GM19438 (cell line): ENCODE measurements around the gene OXCT2.
"Not testable (repeated sequence)": the region's sequence is repeated elsewhere in the genome, so short reads cannot be mapped to it uniquely, and the experiment has no call there.

Source experiments
- ATAC-seq: cut with Tn5 transposase; IDR thresholded peaks from one replicate; pipeline ENCODE4 v1.9.1; 2021; ENCODE audit warnings: low read depth; ENCODE audit not compliant: unreplicated experiment

The OXCT2 gene

GRCh38 chr1:39787964-39788363, 16.8 kb upstream of the OXCT2 start:
- peak; percentile 16 for ATAC-seq

GRCh38 chr1:39787468-39787867, 16.3 kb upstream of the OXCT2 start:
- ATAC-seq, result no peak

DNA sequence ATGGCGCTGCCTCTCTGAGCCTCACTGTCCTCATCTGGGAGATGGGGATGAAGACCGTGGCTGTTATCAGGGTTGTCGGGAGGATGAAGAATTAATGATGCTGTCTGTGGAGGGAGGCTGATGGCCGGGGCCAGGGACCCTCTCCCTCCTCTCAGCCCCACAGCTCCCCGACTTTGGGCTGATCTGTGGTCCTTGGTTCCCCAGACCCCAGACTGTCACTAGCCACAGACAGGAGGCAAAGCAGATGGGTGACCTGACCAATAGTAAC, 15.9 kb upstream of the OXCT2 start:
- not testable (repeated sequence) for ATAC-seq

DNA sequence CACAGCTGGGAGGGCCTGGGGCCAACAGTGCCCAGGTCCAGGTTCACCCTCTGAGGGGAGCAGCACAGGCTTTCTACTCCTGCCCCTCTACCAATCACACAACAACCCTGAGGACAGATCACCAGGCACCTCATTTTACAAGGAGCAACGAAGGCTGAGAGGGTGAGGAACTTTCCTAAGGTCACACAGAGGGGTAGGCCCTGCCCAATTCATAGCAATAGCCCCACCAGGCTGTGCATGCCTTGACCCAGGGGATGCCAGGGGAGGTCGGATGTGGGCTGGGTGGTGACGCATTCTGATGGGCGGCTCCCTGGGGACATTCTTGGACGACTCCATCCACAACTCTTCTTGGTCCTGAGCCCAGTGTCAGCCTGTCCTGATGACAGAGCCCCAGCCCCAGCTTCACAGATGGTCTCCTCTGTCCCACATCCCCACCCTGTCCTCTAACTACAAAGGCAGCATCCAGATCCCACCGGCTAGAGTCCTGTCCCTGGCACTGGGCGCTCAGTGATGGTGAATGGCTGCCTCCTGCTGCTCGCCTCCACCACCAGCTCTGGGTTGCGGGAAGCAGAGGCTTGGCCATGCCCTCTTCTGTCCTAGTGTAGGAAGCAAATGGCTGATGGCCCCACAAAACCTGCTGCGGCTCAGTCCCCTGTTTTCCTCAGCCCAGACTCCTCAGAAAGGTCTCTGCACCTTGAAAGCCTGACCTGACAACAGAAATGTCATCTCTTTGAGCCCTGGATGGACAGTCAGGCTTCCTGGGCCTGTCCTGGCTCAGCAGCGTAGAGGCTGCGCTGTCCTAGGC, 15.4 kb upstream of the OXCT2 start:
- ATAC-seq, result not testable (repeated sequence)

- ATAC-seq, result not testable (repeated sequence)
Observed at GRCh38 chr1:39782685-39783084, 11.5 kb upstream of the OXCT2 start.

GRCh38 chr1:39782103-39782502, 11.0 kb upstream of the OXCT2 start:
- ATAC-seq, result no peak

DNA sequence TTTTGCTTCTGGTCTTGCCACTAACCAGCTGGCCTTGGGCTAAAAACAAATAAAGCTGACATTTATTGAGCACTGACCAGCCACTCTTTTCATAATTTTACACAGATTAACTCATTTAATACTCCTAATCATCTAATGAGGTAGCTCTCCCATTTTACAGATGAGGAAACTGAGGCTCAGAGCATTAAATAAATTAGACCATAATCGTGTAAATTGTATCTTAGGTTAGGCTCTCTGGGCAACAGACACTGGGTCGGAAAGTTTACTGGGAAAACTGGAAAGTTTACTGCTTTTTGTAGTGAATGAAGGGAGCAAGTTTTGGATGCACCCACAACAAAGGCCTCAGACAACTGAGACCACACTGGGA, 10.2 kb upstream of the OXCT2 start:
- ATAC-seq, result no peak

GRCh38 chr1:39779821-39780220, 8.7 kb upstream of the OXCT2 start:
- no peak for ATAC-seq

- ATAC-seq, result no peak
Observed at GRCh38 chr1:39779137-39779536, 8.0 kb upstream of the OXCT2 start.

- not testable (repeated sequence) for ATAC-seq
Observed at GRCh38 chr1:39778463-39779099, 7.4 kb upstream of the OXCT2 start.

DNA sequence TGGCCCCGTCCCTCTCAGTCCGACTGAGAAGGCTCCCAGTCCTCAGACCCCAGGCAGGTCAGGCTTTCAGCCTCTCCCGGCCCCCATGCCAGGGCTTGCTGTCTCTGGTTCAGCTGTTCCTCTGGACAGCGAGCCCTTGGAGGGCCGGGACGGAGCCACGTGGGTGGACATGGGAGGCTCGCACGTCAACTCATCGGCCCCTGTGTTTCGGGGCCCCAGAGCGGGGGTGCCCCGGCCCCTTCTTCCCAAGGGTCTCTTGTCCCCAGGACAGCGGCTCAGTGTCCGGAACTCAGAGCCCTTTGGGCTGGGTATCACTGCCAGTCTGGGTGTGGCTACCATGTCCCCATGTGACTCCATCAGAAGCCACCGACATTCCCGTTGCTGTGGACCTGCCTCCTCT, 6.7 kb upstream of the OXCT2 start:
- not testable (repeated sequence) for ATAC-seq

- no peak for ATAC-seq
Observed at GRCh38 chr1:39777306-39777705, 6.2 kb upstream of the OXCT2 start.

DNA sequence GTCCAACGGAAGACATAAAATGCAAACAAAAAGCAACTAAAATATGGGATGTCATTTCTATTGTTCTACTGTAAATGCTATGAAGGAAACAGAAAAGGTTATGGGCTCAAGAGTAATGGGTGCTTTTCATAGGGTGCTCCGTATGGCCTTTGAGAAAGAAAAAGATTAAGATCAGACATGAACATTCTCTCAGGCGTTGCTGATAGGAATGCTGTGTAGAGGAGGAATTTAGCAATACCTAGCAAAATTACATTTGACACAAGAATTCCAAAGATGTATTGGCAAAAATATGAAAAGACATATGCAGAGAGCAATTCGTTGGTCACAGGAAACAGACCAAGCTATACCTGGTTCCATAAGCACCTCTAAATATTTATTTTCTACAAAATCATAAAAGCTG, 5.7 kb upstream of the OXCT2 start:
- no peak for ATAC-seq

GRCh38 chr1:39776400-39776713, 5.2 kb upstream of the OXCT2 start:
- peak; percentile 58 for ATAC-seq

- not testable (repeated sequence) for ATAC-seq
Observed at GRCh38 chr1:39775676-39776399, 4.7 kb upstream of the OXCT2 start.

- not testable (repeated sequence) for ATAC-seq
Observed at GRCh38 chr1:39775141-39775540, 4.0 kb upstream of the OXCT2 start.

DNA sequence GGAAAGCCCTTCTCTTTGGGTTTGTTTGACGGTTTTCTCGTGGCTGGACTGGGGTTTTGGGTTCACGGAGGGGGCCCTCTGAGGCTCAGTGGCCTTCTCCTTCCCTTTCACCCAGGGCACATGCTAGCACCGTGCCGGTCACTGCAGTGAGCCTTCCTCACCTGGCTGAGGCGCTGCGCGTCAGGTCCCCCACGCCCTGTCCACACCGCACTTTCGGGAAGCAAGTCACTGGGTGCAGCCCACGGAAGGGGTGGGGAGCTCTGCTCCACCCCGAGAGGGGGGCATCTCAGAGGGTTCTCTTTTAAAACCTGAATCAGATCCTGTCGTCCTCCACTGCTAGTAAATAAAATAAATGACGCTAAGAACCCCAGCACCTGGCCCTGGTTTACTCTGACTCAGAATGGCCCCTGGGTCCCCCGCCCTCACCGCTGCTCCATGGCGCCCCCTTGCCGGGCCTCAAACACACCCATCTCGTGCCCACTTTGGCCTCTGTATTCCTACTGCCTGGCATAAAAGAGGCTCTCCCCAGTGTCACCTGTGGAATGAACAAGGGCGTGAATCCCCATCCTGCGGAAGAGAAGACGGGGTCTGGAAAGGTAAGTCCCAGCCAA, 2.3 kb upstream of the OXCT2 start:
- not testable (repeated sequence) for ATAC-seq

- ATAC-seq, result not testable (repeated sequence)
Observed at GRCh38 chr1:39770100-39771021, 787 bp downstream of the OXCT2 start.

DNA sequence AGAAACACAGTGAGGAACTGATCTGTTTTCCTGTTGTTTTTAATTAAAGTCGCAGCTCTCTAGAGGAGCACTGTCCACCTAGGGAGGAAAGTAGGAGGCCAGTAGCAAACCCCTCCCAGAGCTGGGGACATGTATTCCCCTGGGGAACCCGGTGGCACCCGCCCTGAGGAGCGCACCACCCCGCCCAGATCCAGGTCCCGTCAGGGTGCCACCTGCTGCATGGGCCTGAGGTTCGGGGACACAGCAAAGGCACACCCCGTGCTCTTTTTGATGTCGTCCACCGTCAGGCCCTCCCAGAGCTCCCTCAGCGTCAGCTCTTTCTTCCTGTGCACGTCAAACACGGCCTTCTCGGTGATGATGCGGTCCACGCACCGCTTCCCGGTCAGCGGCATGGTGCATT, 1.6 kb downstream of the OXCT2 start:
- not testable (repeated sequence) for ATAC-seq

GRCh38 chr1:39766466-39766865, 4.7 kb downstream of the OXCT2 start:
- ATAC-seq, result not testable (repeated sequence)
